GM12878 (cell line): ENCODE results near the gene RBMS1. TPM values are rescaled to one million over a fixed set of nuclear protein-coding genes. Genes with fewer than 3 reads are reported as not detected.

Source experiments
- ATAC-seq: fragments of 200-7000 bp; cut with Tn5 transposase; 3 replicates; pipeline ENCODE4 v1.9.1; 2020; ENCODE audit warnings: mild to moderate bottlenecking, moderate library complexity
- BruUV-seq: library from RNA; stranded (reverse); fragments of 400-500 nt; replicated peaks from 2 replicates; lab custom pipeline; 2021; lab: Mats Ljungman, UMichigan
- CTCF ChIA-PET: fragments of 300-600 bp; sonication (Branson Sonifier 250); formaldehyde crosslinking; extraction: SDS; loops from one replicate; lab custom pipeline; 2021; ENCODE audit warnings: inconsistent platforms; lab: Yijun Ruan, JAX
- POLR2A ChIA-PET: fragments of 350-600 bp; formaldehyde crosslinking; extraction: SDS; loops from one replicate; lab custom pipeline; 2021; ENCODE audit warnings: inconsistent platforms; lab: Charles Lee
- RAD21 ChIA-PET: fragments of 300-600 bp; sonication (Branson Sonifier 250); formaldehyde crosslinking; loops from one replicate; lab custom pipeline; 2023; ENCODE audit warnings: antibody characterized with exemption; ENCODE audit not compliant: unreplicated experiment; lab: Charles Lee
- SMC1A ChIA-PET: fragments of 300-600 bp; sonication (Branson Sonifier 250); formaldehyde crosslinking; loops from one replicate; lab custom pipeline; 2023; ENCODE audit not compliant: unreplicated experiment, uncharacterized antibody; lab: Charles Lee
- DNase-seq: peaks from one replicate; pipeline ENCODE4 v3.0.0-alpha.2; 2011; ENCODE audit warnings: low read depth, low spot score
- FAIRE-seq: peaks from 3 replicates; lab custom pipeline; 2011; peaks lifted over from hg19 to GRCh38; lab: Jason Lieb, UNC
- H2AFZ ChIP-seq: 2 replicates; pipeline ENCODE4 v1.6.0; 2011; ENCODE audit warnings: low read depth, low read length, control low read depth; ENCODE audit not compliant: control insufficient read depth
- H3K27ac ChIP-seq: 2 replicates; pipeline ENCODE4 v1.5.1; 2011; ENCODE audit warnings: control low read depth; ENCODE audit not compliant: control insufficient read depth, insufficient read depth
- H3K27me3 ChIP-seq, 2 experiments: replicated peaks in 1 of 2; 2 replicates each; pipeline versions ENCODE4 v1.6.0 to v1.6.1; 2011; ENCODE audit warnings: low read length in 1 of 2; ENCODE audit not compliant: control insufficient read depth in 2 of 2, insufficient read depth in 2 of 2
- H3K36me3 ChIP-seq, 2 experiments: 2 replicates each; pipeline ENCODE4 v1.5.1; 2011; ENCODE audit warnings: low read length in 1 of 2; ENCODE audit not compliant: control insufficient read depth in 2 of 2, insufficient read depth in 2 of 2
- H3K4me1 ChIP-seq: 2 replicates; pipeline ENCODE4 v1.6.1; 2011; ENCODE audit warnings: mild to moderate bottlenecking, low read length, moderate library complexity, mixed read lengths; ENCODE audit not compliant: control insufficient read depth, insufficient read depth
- H3K4me2 ChIP-seq: 2 replicates; pipeline ENCODE4 v1.6.0; 2011; ENCODE audit warnings: control low read depth; ENCODE audit not compliant: control insufficient read depth, insufficient read depth
- H3K4me3 ChIP-seq: fragments of 200-600 bp; sonication (generic); 2 replicates; pipeline ENCODE4 v1.5.1; 2016
- H3K79me2 ChIP-seq: 2 replicates; pipeline ENCODE4 v1.6.0; 2011; ENCODE audit warnings: low read length; ENCODE audit not compliant: control insufficient read depth, insufficient read depth
- H3K9ac ChIP-seq: 2 replicates; pipeline ENCODE4 v1.8.0; 2011; ENCODE audit warnings: low read length, control low read depth, mixed read lengths; ENCODE audit not compliant: control insufficient read depth, insufficient read depth
- H3K9me3 ChIP-seq: replicated peaks from 3 replicates; pipeline ENCODE4 v1.5.1; 2011; ENCODE audit warnings: mild to moderate bottlenecking, low read length; ENCODE audit not compliant: control insufficient read depth, insufficient read depth
- H4K20me1 ChIP-seq: 2 replicates; pipeline ENCODE4 v1.6.0; 2011; ENCODE audit not compliant: control insufficient read depth, insufficient read depth
- ATF2 ChIP-seq: IDR thresholded peaks from 2 replicates; pipeline ENCODE4 v1.6.1; 2012; ENCODE audit warnings: low read length, inconsistent platforms
- E2F8 ChIP-seq: fragments of 450-650 bp; IDR thresholded peaks from 2 replicates; pipeline ENCODE4 v1.6.1; 2018; ENCODE audit warnings: mild to moderate bottlenecking, low read depth, moderate library complexity; ENCODE audit not compliant: partially characterized antibody
- ESRRA ChIP-seq: IDR thresholded peaks from 2 replicates; pipeline ENCODE4 v1.6.1; 2012; ENCODE audit warnings: mild to moderate bottlenecking, low read length, improper control_type of control experiment
- EZH2 ChIP-seq: IDR thresholded peaks from 2 replicates; pipeline ENCODE4 v1.6.1; 2012; ENCODE audit warnings: low read depth, mild to moderate bottlenecking, control low read depth, inconsistent platforms, low read length, borderline replicate concordance; ENCODE audit not compliant: control insufficient read depth
- GABPA ChIP-seq: IDR thresholded peaks from 2 replicates; pipeline ENCODE4 v1.6.1; 2014; ENCODE audit warnings: antibody characterized with exemption, low read depth, mild to moderate bottlenecking, inconsistent platforms
- HCFC1 ChIP-seq: fragments of 150-350 bp; IDR thresholded peaks from 2 replicates; pipeline ENCODE4 v1.6.1; 2014; ENCODE audit warnings: low read length
- JUND ChIP-seq: IDR thresholded peaks from 2 replicates; pipeline ENCODE4 v1.6.1; 2012; ENCODE audit warnings: low read depth, mild to moderate bottlenecking, low read length, improper control_type of control experiment, moderate library complexity
- NR2F1 ChIP-seq: fragments of 450-650 bp; conservative IDR thresholded peaks from 2 replicates; pipeline ENCODE4 v1.6.1; 2017; ENCODE audit warnings: mild to moderate bottlenecking
- RBBP5 ChIP-seq: fragments of 200-600 bp; sonication (generic); conservative IDR thresholded peaks from 2 replicates; pipeline ENCODE4 v1.6.1; 2016
- RELA ChIP-seq: fragments of 450-650 bp; IDR thresholded peaks from 2 replicates; pipeline ENCODE4 v1.8.0; 2014; ENCODE audit warnings: borderline replicate concordance; ENCODE audit not compliant: partially characterized antibody
- SMAD5 ChIP-seq: IDR thresholded peaks from 2 replicates; pipeline ENCODE4 v1.6.1; 2016; ENCODE audit warnings: antibody characterized with exemption, low read depth
- SMARCA5 ChIP-seq: fragments of 450-650 bp; IDR thresholded peaks from 2 replicates; pipeline ENCODE4 v1.6.1; 2017; ENCODE audit warnings: mild to moderate bottlenecking
- SREBF2 ChIP-seq: IDR thresholded peaks from 2 replicates; pipeline ENCODE4 v1.6.1; 2012; ENCODE audit warnings: mild to moderate bottlenecking, low read length
- TARDBP ChIP-seq: IDR thresholded peaks from 2 replicates; pipeline ENCODE4 v1.6.1; 2016; ENCODE audit warnings: borderline replicate concordance
- WGBS: methylation state at CpG from one replicate; pipeline ENCODE4 v1.1.6; 2016; ENCODE audit warnings: low lambda C conversion rate; ENCODE audit not compliant: insufficient replicate concordance, insufficient coverage; ENCODE audit errors: missing lambda C conversion rate; 5-methylcytosine and 5-hydroxymethylcytosine counted together
- in situ Hi-C: fragments of 300-500 bp; cut with MboI; formaldehyde crosslinking; loops from 9 replicates; pipeline ENCODE4 v1.14.3; 2018; ENCODE audit warnings: mixed read lengths
- intact Hi-C: fragments of 100-400 bp; cut with micrococcal nuclease; formaldehyde crosslinking; loops from one replicate; pipeline ENCODE4 v1.14.2; 2022; ENCODE audit not compliant: unreplicated experiment
- polyA plus RNA-seq, 11 experiments: library from polyadenylated mRNA; depleted of rRNA in 4 of 11; unstranded in 6 of 11; stranded (reverse) in 5 of 11; fragments of >200 nt; fragmentation: Nextera tagmentation in 4 of 11; fragmentation: Illumina TruSeq in 1 of 11; extraction: Ambion mirVana in 4 of 11; extraction: Trizol in 1 of 11; gene quantifications; 1 replicate in 1 of 11; 2 replicates in 10 of 11; pipeline versions ENCODE4 v1.2.1 to v1.2.3, GENCODE V29; 2011 to 2016; ENCODE audit warnings: inconsistent platforms in 2 of 11, missing spikeins in 2 of 11, low read depth in 1 of 11
- total RNA-seq, 4 experiments: library from RNA; depleted of rRNA in 3 of 4; stranded (reverse); fragments of >200 nt in 3 of 4; fragmentation: Illumina TruSeq in 1 of 4; extraction: Trizol in 1 of 4; gene quantifications; 2 replicates each; pipeline versions ENCODE4 v1.2.1 to v1.2.3, GENCODE V29; 2013 to 2021

Gene RBMS1
- total and polyA plus RNA-seq, 10 of the 15 experiments (the other 5 are each of a cell fraction or from before 2014, with no cell fraction given): 0.04 to 0.31 (median 0.17) TPM; not detected in 1

GRCh38 chr2:160465002-160465401, 28.6 kb downstream of the RBMS1 start:
- CTCF ChIA-PET: no interaction called here
- Histone ChIP-seq H4K20me1 (no peaks in the 10 kb centered on the region), H3K4me1 (no peaks in the 10 kb centered on the region), H3K27ac (no peak overlapping the region), H2AFZ (no peak overlapping the region), H3K79me2 (no peaks in the 10 kb centered on the region), H3K4me3 (no peak overlapping the region), H3K9ac (no peak overlapping the region), H3K4me2 (no peak overlapping the region), H3K9me3 (no peaks in the 10 kb centered on the region), H3K27me3 (no peaks in the 10 kb centered on the region), H3K36me3 (no peaks in the 10 kb centered on the region)
- FAIRE-seq (no peak), DNase-seq (no peak), ATAC-seq (no peak)
- SMC1A ChIA-PET: no interaction called here
- POLR2A ChIA-PET: no interaction called here
- RAD21 ChIA-PET: no interaction called here
- intact Hi-C loops (no loop called here), in situ Hi-C loops (no loop called here)
- BruUV-seq: no TSS peak
- 0% methylated on average over 2 of the region's 2 CpGs for WGBS
- TF ChIP-seq ATF2: no peak
- TF ChIP-seq GABPA: no peak
- TF ChIP-seq E2F8: no peak
- no peak for TF ChIP-seq RBBP5
- no peak for TF ChIP-seq NR2F1
- TF ChIP-seq SMAD5: no peak
- no peak for TF ChIP-seq EZH2
- no peak for TF ChIP-seq TARDBP
- no peak for TF ChIP-seq JUND
- TF ChIP-seq SREBF2: no peak
- TF ChIP-seq HCFC1: no peak
- TF ChIP-seq ESRRA: no peak
- TF ChIP-seq RELA: no peak
- TF ChIP-seq SMARCA5: no peak
